Neural cell (in vitro differentiated cells): ENCODE measurements around the gene FRZB. TPM values are rescaled to one million over a fixed set of nuclear protein-coding genes. Genes with fewer than 3 reads are reported as not detected.

Source experiments
- H2AFZ ChIP-seq: fragments of 200-600, 300-800 bp; sonication (generic), shearing (Covaris generic); 2 replicates; pipeline ENCODE4 v1.6.0; 2014; ENCODE audit warnings: low read depth, mild to moderate bottlenecking, antibody characterized with exemption, low read length, moderate library complexity
- H3F3A ChIP-seq: fragments of 200-600 bp; shearing (Covaris generic); 2 replicates; pipeline ENCODE4 v1.6.1; 2016; ENCODE audit warnings: mild to moderate bottlenecking, moderate library complexity, mixed read lengths, antibody characterized with exemption, low read length; ENCODE audit not compliant: insufficient read depth, poor library complexity, severe bottlenecking
- H3K27ac ChIP-seq: fragments of 200-600, 300-800 bp; sonication (generic), shearing (Covaris generic); 2 replicates; pipeline ENCODE4 v1.5.1; 2014; ENCODE audit warnings: mild to moderate bottlenecking, low read length, moderate library complexity
- H3K27me3 ChIP-seq: fragments of 300-800, 200-600 bp; sonication (generic), shearing (Covaris generic); 2 replicates; pipeline ENCODE4 v1.6.0; 2014; ENCODE audit warnings: mild to moderate bottlenecking, low read depth, low read length, moderate library complexity; ENCODE audit not compliant: insufficient read depth
- H3K36me3 ChIP-seq: fragments of 300-800, 200-600 bp; sonication (generic), shearing (Covaris generic); 2 replicates; pipeline ENCODE4 v1.5.1; 2014; ENCODE audit warnings: mild to moderate bottlenecking, antibody characterized with exemption, low read length, moderate library complexity; ENCODE audit not compliant: insufficient read depth
- H3K4me2 ChIP-seq: fragments of 300-800, 200-600 bp; sonication (generic), shearing (Covaris generic); 2 replicates; pipeline ENCODE4 v1.6.0; 2014; ENCODE audit warnings: mild to moderate bottlenecking, low read length
- H3K4me3 ChIP-seq: fragments of 300-800, 200-600 bp; sonication (generic), shearing (Covaris generic); 2 replicates; pipeline ENCODE4 v1.5.1; 2014; ENCODE audit warnings: mild to moderate bottlenecking, low read length, moderate library complexity
- H3K79me2 ChIP-seq: fragments of 200-600 bp; shearing (Covaris generic); replicated peaks from 2 replicates; pipeline ENCODE4 v1.6.0; 2014; ENCODE audit warnings: mild to moderate bottlenecking, low read length, moderate library complexity; ENCODE audit not compliant: insufficient read depth
- H3K9ac ChIP-seq: fragments of 300-800, 200-600 bp; sonication (generic), shearing (Covaris generic); 2 replicates; pipeline ENCODE4 v1.6.1; 2016; ENCODE audit warnings: mild to moderate bottlenecking, low read length, mixed read lengths
- H3K9me2 ChIP-seq: fragments of 200-600 bp; shearing (Covaris generic); 2 replicates; pipeline ENCODE4 v1.6.1; 2016; ENCODE audit warnings: mild to moderate bottlenecking, low read length, mixed read lengths; ENCODE audit not compliant: insufficient read depth
- H3K9me3 ChIP-seq: fragments of 200-600, 300-800 bp; sonication (generic), shearing (Covaris generic); 2 replicates; pipeline ENCODE4 v1.6.1; 2016; ENCODE audit warnings: mild to moderate bottlenecking, mixed run types, low read length, moderate library complexity, mixed read lengths
- H4K20me1 ChIP-seq: fragments of 200-600 bp; shearing (Covaris generic); 2 replicates; pipeline ENCODE4 v1.6.1; 2016; ENCODE audit warnings: mild to moderate bottlenecking, mixed run types; ENCODE audit not compliant: insufficient read depth
- CTCF ChIP-seq: fragments of 450-650 bp; IDR thresholded peaks from 2 replicates; pipeline ENCODE4 v1.5.1; 2014; ENCODE audit warnings: antibody characterized with exemption, mild to moderate bottlenecking, moderate library complexity; ENCODE audit not compliant: poor library complexity, severe bottlenecking
- EP300 ChIP-seq: fragments of 450-650 bp; conservative IDR thresholded peaks from 2 replicates; pipeline ENCODE4 v1.6.1; 2014; ENCODE audit warnings: antibody characterized with exemption, mild to moderate bottlenecking, moderate library complexity; ENCODE audit not compliant: poor library complexity, severe bottlenecking
- EZH2 ChIP-seq: fragments of 200-600, 300-800 bp; shearing (Covaris generic), sonication (generic); IDR thresholded peaks from 2 replicates; pipeline ENCODE4 v1.6.1; 2014; ENCODE audit warnings: antibody characterized with exemption, low read length, borderline replicate concordance, mild to moderate bottlenecking; ENCODE audit not compliant: insufficient read depth, poor library complexity, severe bottlenecking
- MXI1 ChIP-seq: fragments of 450-650 bp; conservative IDR thresholded peaks from 2 replicates; pipeline ENCODE4 v1.6.1; 2014; ENCODE audit warnings: antibody characterized with exemption, mild to moderate bottlenecking; ENCODE audit not compliant: poor library complexity, severe bottlenecking
- POLR2AphosphoS5 ChIP-seq: IDR thresholded peaks from 2 replicates; pipeline ENCODE4 v1.6.1; 2012
- RAD21 ChIP-seq: fragments of 450-650 bp; conservative IDR thresholded peaks from 2 replicates; pipeline ENCODE4 v1.6.1; 2014; ENCODE audit warnings: antibody characterized with exemption, mild to moderate bottlenecking, moderate library complexity
- REST ChIP-seq: IDR thresholded peaks from 2 replicates; pipeline ENCODE4 v1.6.1; 2012; ENCODE audit warnings: borderline replicate concordance
- SMC3 ChIP-seq: fragments of 450-650 bp; conservative IDR thresholded peaks from 2 replicates; pipeline ENCODE4 v1.6.1; 2014; ENCODE audit warnings: antibody characterized with exemption, mild to moderate bottlenecking, moderate library complexity; ENCODE audit not compliant: poor library complexity
- TAF1 ChIP-seq: IDR thresholded peaks from 2 replicates; pipeline ENCODE4 v1.6.1; 2012; ENCODE audit warnings: low read depth
- polyA plus RNA-seq: library from polyadenylated mRNA; depleted of rRNA; stranded (reverse); fragments of >200 nt; gene quantifications from 2 replicates; pipeline ENCODE4 v1.2.3, GENCODE V29; 2014

The FRZB gene
- polyA plus RNA-seq, 1 donor from 2014 or later, result 3.5 TPM

GRCh38 chr2:182897137-182897536 is 30.7 kb upstream of the FRZB start:
- H3K27ac ChIP-seq, result no peak overlapping the region
- H3K9ac ChIP-seq, result no peak overlapping the region
- H3K9me3 ChIP-seq, result no peaks in the 10 kb centered on the region
- no peaks in the 10 kb centered on the region for H4K20me1 ChIP-seq
- H3K4me2 ChIP-seq, result no peak overlapping the region
- H3K27me3 ChIP-seq, result no peaks in the 10 kb centered on the region
- H3F3A ChIP-seq, result no peaks in the 10 kb centered on the region
- no peaks in the 10 kb centered on the region for H3K9me2 ChIP-seq
- TF ChIP-seq CTCF (no peak), EZH2 (no peak), RAD21 (no peak), EP300 (no peak), REST (no peak), TAF1 (no peak), POLR2AphosphoS5 (no peak), MXI1 (no peak), SMC3 (no peak)
- H3K4me3 ChIP-seq, result no peak overlapping the region
- no peaks in the 10 kb centered on the region for H3K79me2 ChIP-seq
- H3K36me3 ChIP-seq, result no peaks in the 10 kb centered on the region
- H2AFZ ChIP-seq, result no peak overlapping the region

- H3K9me3 ChIP-seq, result no peaks in the 10 kb centered on the region
- H3K79me2 ChIP-seq, result no peaks in the 10 kb centered on the region
- H4K20me1 ChIP-seq, result no peaks in the 10 kb centered on the region
- H3K27me3 ChIP-seq, result no peaks in the 10 kb centered on the region
- H3K4me2 ChIP-seq, result no peak overlapping the region
- H3K36me3 ChIP-seq, result no peaks in the 10 kb centered on the region
- H3K27ac ChIP-seq, result no peak overlapping the region
- no peak overlapping the region for H2AFZ ChIP-seq
- no peak overlapping the region for H3K4me3 ChIP-seq
- no peaks in the 10 kb centered on the region for H3F3A ChIP-seq
- TF ChIP-seq REST (no peak), EP300 (no peak), POLR2AphosphoS5 (no peak), RAD21 (no peak), MXI1 (no peak), EZH2 (no peak), CTCF (no peak), TAF1 (no peak), SMC3 (no peak)
- no peak overlapping the region for H3K9ac ChIP-seq
- H3K9me2 ChIP-seq, result no peaks in the 10 kb centered on the region
Measured at GRCh38 chr2:182895798-182896197, 29.4 kb upstream of the FRZB start.
